Tibial nerve (tissue), 4 donors: ENCODE data around the gene PHYKPL.

Experiments
- CTCF ChIP-seq, 5 experiments: fragments of 200-600 bp in 3 of 5; fragments of 450-650 bp in 2 of 5; sonication (generic) in 3 of 5; IDR thresholded peaks; one replicate each; pipeline ENCODE4 v1.5.1; 2016 to 2019; ENCODE audit warnings: antibody characterized with exemption in 5 of 5, mild to moderate bottlenecking in 3 of 5, moderate library complexity in 2 of 5
- EP300 ChIP-seq, 2 donors: sonication (generic); formaldehyde crosslinking; IDR thresholded peaks; one replicate each; pipeline ENCODE4 v1.6.1; 2017; ENCODE audit warnings: antibody characterized with exemption in 2 of 2, mild to moderate bottlenecking in 1 of 2

DNA sequence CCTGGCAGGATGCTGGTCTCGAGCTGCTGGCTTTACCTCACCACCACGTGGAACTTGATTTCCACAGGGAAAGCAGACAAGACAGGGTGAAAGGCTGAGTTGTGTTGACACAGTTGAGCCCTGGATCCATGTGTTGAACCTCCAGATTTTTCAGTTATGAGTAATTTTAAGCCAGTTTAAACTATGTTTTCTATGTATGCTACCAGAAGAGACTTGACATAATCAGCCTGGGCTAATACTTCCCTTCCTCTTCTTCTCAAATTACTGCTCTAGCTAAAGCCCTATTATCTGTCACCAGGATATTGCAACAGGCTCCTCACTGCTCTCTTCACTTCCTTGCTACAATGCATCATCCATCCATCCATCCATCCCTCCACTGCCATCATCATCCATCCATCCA, 12.0 kb upstream of the PHYKPL start:
- TF ChIP-seq CTCF (IDR thresholded peaks at IDR 0.05) (no peak), EP300 (IDR thresholded peaks at IDR 0.05) (no peak)
